ENCODE measurements around the gene PEX19.

The PEX19 gene

GRCh38 chr1:160251011-160251410 lies 33.9 kb downstream of the PEX19 start:
- no peak for TF ChIP-seq CTCF (IDR thresholded peaks at IDR 0.05; ENCODE audit: low read depth, low read length)
- DNase-seq (ENCODE audit: extremely low read depth, low read depth), result no peak

GRCh38 chr1:160247053-160247452 lies 37.9 kb downstream of the PEX19 start:
- no peak for DNase-seq (ENCODE audit: extremely low read depth, low read depth)
- no peak for TF ChIP-seq CTCF (IDR thresholded peaks at IDR 0.05; ENCODE audit: low read depth, low read length)

- TF ChIP-seq CTCF (IDR thresholded peaks at IDR 0.05; ENCODE audit: low read depth, low read length), result no peak
- no peak for DNase-seq (ENCODE audit: extremely low read depth, low read depth)
These were observed 39.5 kb downstream of the PEX19 start for GRCh38 chr1:160245434-160245833.

GRCh38 chr1:160244209-160244608 lies 40.7 kb downstream of the PEX19 start:
- DNase-seq (ENCODE audit: extremely low read depth, low read depth), result no peak
- no peak for TF ChIP-seq CTCF (IDR thresholded peaks at IDR 0.05; ENCODE audit: low read depth, low read length)

- DNase-seq (ENCODE audit: extremely low read depth, low read depth), result no peak
- TF ChIP-seq CTCF (IDR thresholded peaks at IDR 0.05; ENCODE audit: low read depth, low read length), result no peak
These were observed 41.2 kb downstream of the PEX19 start for GRCh38 chr1:160243767-160244166.

- DNase-seq (ENCODE audit: extremely low read depth, low read depth), result no peak
- no peak for TF ChIP-seq CTCF (IDR thresholded peaks at IDR 0.05; ENCODE audit: low read depth, low read length)
These were observed 45.2 kb downstream of the PEX19 start for GRCh38 chr1:160239582-160240299.

- TF ChIP-seq CTCF (IDR thresholded peaks at IDR 0.05; ENCODE audit: low read depth, low read length), result no peak
These were observed 46.5 kb downstream of the PEX19 start for GRCh38 chr1:160238408-160238807.

More at GRCh38 chr1:160238408-160238807, 46.5 kb downstream of the PEX19 start:
- DNase-seq (ENCODE audit: extremely low read depth, low read depth), result no peak

Measured in AG09319 (cell line).